Midbrain (tissue), 1 donor: ENCODE measurements around the gene IQSEC1.

Experiments used
- DNase-seq: peaks from one replicate; lab custom pipeline; 2025; lab: John Stamatoyannopoulos, UW

Gene IQSEC1

GRCh38 chr3:12907296-12907695 is 165.9 kb downstream of the IQSEC1 start:
- DNase-seq: no peak

GRCh38 chr3:12906916-12907290 is 166.3 kb downstream of the IQSEC1 start:
- no peak for DNase-seq

GRCh38 chr3:12906141-12906915 is 166.9 kb downstream of the IQSEC1 start:
- no peak for DNase-seq

GRCh38 chr3:12905316-12906071 is 167.7 kb downstream of the IQSEC1 start:
- DNase-seq: no peak

- no peak for DNase-seq
Observed at GRCh38 chr3:12904951-12905315, 168.3 kb downstream of the IQSEC1 start.

- no peak for DNase-seq
Observed at GRCh38 chr3:12903881-12904280, 169.3 kb downstream of the IQSEC1 start.

GRCh38 chr3:12903000-12903800 is 170.0 kb downstream of the IQSEC1 start:
- no peak for DNase-seq

GRCh38 chr3:12902181-12902999 is 170.8 kb downstream of the IQSEC1 start:
- no peak for DNase-seq

- DNase-seq: no peak
Observed at GRCh38 chr3:12901623-12902045, 171.6 kb downstream of the IQSEC1 start.

- DNase-seq: no peak
Observed at GRCh38 chr3:12900885-12901411, 172.3 kb downstream of the IQSEC1 start.

- DNase-seq: no peak
Observed at GRCh38 chr3:12898965-12899755, 174.1 kb downstream of the IQSEC1 start.

- no peak for DNase-seq
Observed at GRCh38 chr3:12898290-12898964, 174.8 kb downstream of the IQSEC1 start.

GRCh38 chr3:12897381-12898289 is 175.6 kb downstream of the IQSEC1 start:
- no peak for DNase-seq

- no peak for DNase-seq
Observed at GRCh38 chr3:12896063-12896985, 176.9 kb downstream of the IQSEC1 start.

GRCh38 chr3:12895391-12896062 is 177.7 kb downstream of the IQSEC1 start:
- no peak for DNase-seq

- DNase-seq: no peak
Observed at GRCh38 chr3:12894629-12895028, 178.6 kb downstream of the IQSEC1 start.

- DNase-seq: no peak
Observed at GRCh38 chr3:12893852-12894251, 179.4 kb downstream of the IQSEC1 start.
